Astrocyte (in vitro differentiated cells and primary cell): ENCODE data around the gene SNRPD3. TPM values are rescaled to one million over a fixed set of nuclear protein-coding genes. Genes with fewer than 3 reads are reported as not detected.

ENCODE experiments used
- DNase-seq: peaks from one replicate; pipeline ENCODE4 v3.0.0-alpha.2; 2010; ENCODE audit warnings: low read depth
- FAIRE-seq: peaks from 2 replicates; lab custom pipeline; 2011; peaks lifted over from hg19 to GRCh38; lab: Jason Lieb, UNC
- H2AFZ ChIP-seq: 2 replicates; pipeline ENCODE4 v1.6.0; 2012; ENCODE audit warnings: low read depth, low read length, inconsistent platforms
- H3K27ac ChIP-seq: 2 replicates; pipeline ENCODE4 v1.5.1; 2011; ENCODE audit warnings: low read depth, low read length, inconsistent platforms
- H3K27me3 ChIP-seq: 2 replicates; pipeline ENCODE4 v1.6.0; 2011; ENCODE audit warnings: low read length, inconsistent platforms; ENCODE audit not compliant: insufficient read depth
- H3K36me3 ChIP-seq: 2 replicates; pipeline ENCODE4 v1.5.1; 2011; ENCODE audit warnings: low read length, inconsistent platforms; ENCODE audit not compliant: insufficient read depth
- H3K4me1 ChIP-seq: 2 replicates; pipeline ENCODE4 v1.5.1; 2011; ENCODE audit warnings: low read length, inconsistent platforms; ENCODE audit not compliant: insufficient read depth
- H3K4me2 ChIP-seq: 2 replicates; pipeline ENCODE4 v1.6.0; 2012; ENCODE audit warnings: low read length, inconsistent platforms
- H3K4me3 ChIP-seq: 2 replicates; pipeline ENCODE4 v1.5.1; 2011; ENCODE audit warnings: low read depth, mild to moderate bottlenecking, low read length, inconsistent platforms; ENCODE audit not compliant: insufficient read depth
- H3K79me2 ChIP-seq: 2 replicates; pipeline ENCODE4 v1.6.0; 2012; ENCODE audit warnings: mild to moderate bottlenecking, low read length, inconsistent platforms; ENCODE audit not compliant: insufficient read depth
- H3K9ac ChIP-seq: 2 replicates; pipeline ENCODE4 v1.6.0; 2012; ENCODE audit warnings: mild to moderate bottlenecking, low read length, inconsistent platforms
- H3K9me3 ChIP-seq: 2 replicates; pipeline ENCODE4 v1.5.1; 2012; ENCODE audit warnings: low read depth, mild to moderate bottlenecking, low read length, inconsistent platforms; ENCODE audit not compliant: insufficient read depth
- H4K20me1 ChIP-seq: 2 replicates; pipeline ENCODE4 v1.6.0; 2012; ENCODE audit warnings: low read length, inconsistent platforms; ENCODE audit not compliant: insufficient read depth
- H3K27ac Mint-ChIP-seq: one replicate; pipeline ENCODE4 v1.8.0; 2021; ENCODE audit warnings: mild to moderate bottlenecking, mixed read lengths; ENCODE audit not compliant: unreplicated experiment
- H3K27me3 Mint-ChIP-seq: one replicate; pipeline ENCODE4 v1.8.0; 2021; ENCODE audit warnings: low read depth, mixed read lengths; ENCODE audit not compliant: unreplicated experiment
- H3K36me3 Mint-ChIP-seq: one replicate; pipeline ENCODE4 v1.8.0; 2021; ENCODE audit warnings: low read depth, mixed read lengths; ENCODE audit not compliant: unreplicated experiment
- H3K4me1 Mint-ChIP-seq: one replicate; pipeline ENCODE4 v1.8.0; 2021; ENCODE audit warnings: low read depth, mixed read lengths; ENCODE audit not compliant: unreplicated experiment
- H3K4me3 Mint-ChIP-seq: one replicate; pipeline ENCODE4 v1.8.0; 2021; ENCODE audit warnings: mild to moderate bottlenecking, moderate library complexity, mixed read lengths; ENCODE audit not compliant: unreplicated experiment
- H3K9me3 Mint-ChIP-seq: one replicate; pipeline ENCODE4 v1.8.0; 2021; ENCODE audit warnings: mild to moderate bottlenecking, mixed read lengths; ENCODE audit not compliant: unreplicated experiment
- EZH2 ChIP-seq: IDR thresholded peaks from 2 replicates; pipeline ENCODE4 v1.6.1; 2012; ENCODE audit warnings: mild to moderate bottlenecking, low read length, inconsistent platforms; ENCODE audit not compliant: insufficient read depth
- total RNA-seq: library from RNA; stranded (reverse); gene quantifications from 2 replicates; pipeline ENCODE4 v1.2.1, GENCODE V29; 2021
- TF ChIP-seq, protein P1 (sequence below): IDR thresholded peaks from 2 replicates; pipeline ENCODE4 v1.5.1; 2011; ENCODE audit warnings: low read depth, mild to moderate bottlenecking, inconsistent platforms, low read length, moderate library complexity; ENCODE audit not compliant: insufficient read depth

SNRPD3 gene
- total RNA-seq, 1 donor from 2014 or later: 97.3 TPM

DNA sequence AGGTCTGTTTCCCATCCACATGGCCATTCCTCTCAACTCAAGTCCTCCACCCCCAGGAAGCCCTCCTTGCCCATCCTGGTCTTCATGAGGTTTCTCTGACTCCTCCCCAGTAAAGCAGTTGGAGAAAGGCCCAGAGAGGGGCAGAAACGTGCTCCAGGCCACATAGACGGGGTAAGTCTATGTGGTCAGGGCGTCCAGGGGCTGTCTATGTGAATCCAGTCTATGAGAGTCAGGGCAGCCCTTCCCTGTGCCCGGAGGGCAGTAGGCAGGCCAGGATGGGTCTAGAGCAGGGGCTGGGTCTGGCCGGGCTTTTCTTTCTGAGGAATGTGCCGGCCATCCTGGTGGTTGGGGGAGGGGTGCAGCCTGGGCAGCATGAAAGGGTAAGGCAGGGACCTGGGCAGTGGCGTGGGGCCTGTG is 12.6 kb upstream of the SNRPD3 start:
- Mint-ChIP-seq H3K27me3 (no peaks in the 10 kb centered on the region), H3K9me3 (no peaks in the 10 kb centered on the region), H3K36me3 (peaks cover 21% of the 10 kb centered on the region), H3K4me3 (no peak overlapping the region), H3K27ac (no peak overlapping the region), H3K4me1 (peaks cover 2% of the 10 kb centered on the region)
- FAIRE-seq (no peak), DNase-seq (no peak)
- Histone ChIP-seq H3K79me2 (no peaks in the 10 kb centered on the region), H3K4me2 (no peak overlapping the region), H2AFZ (no peak overlapping the region), H3K4me3 (no peak overlapping the region), H3K36me3 (peaks cover 17% of the 10 kb centered on the region), H3K9ac (no peak overlapping the region), H3K27ac (no peak overlapping the region), H3K9me3 (no peaks in the 10 kb centered on the region), H4K20me1 (peaks cover 42% of the 10 kb centered on the region), H3K4me1 (peaks cover 7% of the 10 kb centered on the region), H3K27me3 (no peaks in the 10 kb centered on the region)
- no peak for TF ChIP-seq EZH2
- TF ChIP-seq, protein P1, sequence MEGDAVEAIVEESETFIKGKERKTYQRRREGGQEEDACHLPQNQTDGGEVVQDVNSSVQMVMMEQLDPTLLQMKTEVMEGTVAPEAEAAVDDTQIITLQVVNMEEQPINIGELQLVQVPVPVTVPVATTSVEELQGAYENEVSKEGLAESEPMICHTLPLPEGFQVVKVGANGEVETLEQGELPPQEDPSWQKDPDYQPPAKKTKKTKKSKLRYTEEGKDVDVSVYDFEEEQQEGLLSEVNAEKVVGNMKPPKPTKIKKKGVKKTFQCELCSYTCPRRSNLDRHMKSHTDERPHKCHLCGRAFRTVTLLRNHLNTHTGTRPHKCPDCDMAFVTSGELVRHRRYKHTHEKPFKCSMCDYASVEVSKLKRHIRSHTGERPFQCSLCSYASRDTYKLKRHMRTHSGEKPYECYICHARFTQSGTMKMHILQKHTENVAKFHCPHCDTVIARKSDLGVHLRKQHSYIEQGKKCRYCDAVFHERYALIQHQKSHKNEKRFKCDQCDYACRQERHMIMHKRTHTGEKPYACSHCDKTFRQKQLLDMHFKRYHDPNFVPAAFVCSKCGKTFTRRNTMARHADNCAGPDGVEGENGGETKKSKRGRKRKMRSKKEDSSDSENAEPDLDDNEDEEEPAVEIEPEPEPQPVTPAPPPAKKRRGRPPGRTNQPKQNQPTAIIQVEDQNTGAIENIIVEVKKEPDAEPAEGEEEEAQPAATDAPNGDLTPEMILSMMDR: no peak

DNA sequence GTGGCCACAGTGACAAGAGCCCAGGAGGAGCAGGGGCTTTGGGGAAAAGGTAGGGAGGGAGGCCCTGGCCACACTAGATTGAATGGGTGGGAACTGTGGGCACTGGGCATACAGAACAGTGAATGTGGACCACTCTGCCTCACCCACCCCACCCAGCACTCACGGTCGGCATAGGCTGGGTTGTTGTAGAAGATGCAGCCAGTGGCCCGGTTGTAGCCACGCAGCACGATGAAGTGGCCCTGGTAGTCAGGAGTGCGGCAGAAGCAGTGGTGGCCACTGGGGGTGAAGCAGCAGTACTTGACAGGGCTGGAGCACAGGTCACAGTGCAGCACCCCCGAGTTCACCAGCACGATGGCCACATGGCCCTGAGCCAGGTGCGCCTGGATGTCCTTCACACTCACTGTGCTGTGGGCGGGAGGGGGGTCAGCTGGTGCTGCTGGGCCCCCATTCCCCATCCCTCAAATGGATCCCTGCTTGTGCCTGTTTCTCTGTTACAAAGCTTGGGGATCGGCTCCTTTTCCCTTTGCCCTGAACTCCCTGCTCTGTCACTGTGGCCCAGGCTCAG is 12.0 kb upstream of the SNRPD3 start:
- H3K36me3 ChIP-seq: peaks cover 17% of the 10 kb centered on the region
- H3K4me3 Mint-ChIP-seq: no peak overlapping the region
- DNase-seq: no peak

DNA sequence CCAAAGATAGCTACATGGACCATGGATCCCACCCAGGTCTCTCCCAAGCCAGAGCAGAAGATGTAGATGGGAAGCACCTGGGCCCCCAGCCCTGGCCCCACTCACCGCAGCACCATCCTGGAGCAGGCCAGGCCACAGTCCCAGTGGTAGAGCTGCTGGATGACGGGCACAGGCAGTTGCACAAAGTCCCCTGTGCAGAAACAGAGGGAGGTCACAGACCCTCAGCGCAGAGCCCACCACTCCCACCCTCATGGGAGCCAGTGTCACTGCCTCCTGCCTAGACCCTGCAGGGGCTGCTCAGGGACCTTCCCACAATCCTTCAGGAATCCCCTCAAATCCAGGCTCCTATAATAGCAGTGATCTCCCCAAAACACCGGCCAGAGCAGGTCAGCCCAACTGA is 7.0 kb upstream of the SNRPD3 start:
- H3K27me3 Mint-ChIP-seq: no peaks in the 10 kb centered on the region
- FAIRE-seq: no peak
- no peak overlapping the region for H2AFZ ChIP-seq
- H3K27ac Mint-ChIP-seq: no peak overlapping the region
- TF ChIP-seq, protein P1: no peak
- TF ChIP-seq EZH2: no peak
- no peaks in the 10 kb centered on the region for H3K9me3 Mint-ChIP-seq
- peaks cover 14% of the 10 kb centered on the region for H3K36me3 Mint-ChIP-seq
- H4K20me1 ChIP-seq: peaks cover 75% of the 10 kb centered on the region
- no peak overlapping the region for H3K9ac ChIP-seq
- H3K27ac ChIP-seq: no peak overlapping the region
- no peak overlapping the region for H3K4me3 Mint-ChIP-seq
- H3K4me1 Mint-ChIP-seq: peaks cover 20% of the 10 kb centered on the region
- H3K4me1 ChIP-seq: peaks cover 12% of the 10 kb centered on the region
- DNase-seq: no peak
- no peaks in the 10 kb centered on the region for H3K27me3 ChIP-seq
- H3K4me2 ChIP-seq: no peak overlapping the region
- H3K36me3 ChIP-seq: peaks cover 8% of the 10 kb centered on the region
- H3K9me3 ChIP-seq: no peaks in the 10 kb centered on the region
- no peak overlapping the region for H3K4me3 ChIP-seq
- peaks cover 50% of the 10 kb centered on the region for H3K79me2 ChIP-seq

More for the DNA sequence above, 12.0 kb upstream of the SNRPD3 start:
- Histone ChIP-seq H3K9me3 (no peaks in the 10 kb centered on the region), H3K4me1 (peaks cover 7% of the 10 kb centered on the region), H4K20me1 (peaks cover 48% of the 10 kb centered on the region), H2AFZ (no peak overlapping the region), H3K9ac (no peak overlapping the region), H3K4me3 (no peak overlapping the region), H3K27me3 (no peaks in the 10 kb centered on the region), H3K79me2 (peaks cover 2% of the 10 kb centered on the region), H3K4me2 (no peak overlapping the region), H3K27ac (no peak overlapping the region)
- TF ChIP-seq, protein P1: no peak
- TF ChIP-seq EZH2: no peak
- Mint-ChIP-seq H3K4me1 (peaks cover 2% of the 10 kb centered on the region), H3K36me3 (peaks cover 18% of the 10 kb centered on the region), H3K9me3 (no peaks in the 10 kb centered on the region), H3K27ac (no peak overlapping the region), H3K27me3 (no peaks in the 10 kb centered on the region)
- no peak for FAIRE-seq
